NCI-H1092 (cell line): ENCODE data around the gene OTOP2.
A peak's percentile ranks its signal among the peaks of the same experiment; 100 is the strongest.

Experiments
- DNase-seq: peaks from one replicate; lab custom pipeline; 2025; lab: John Stamatoyannopoulos, UW

Gene OTOP2, protein sequence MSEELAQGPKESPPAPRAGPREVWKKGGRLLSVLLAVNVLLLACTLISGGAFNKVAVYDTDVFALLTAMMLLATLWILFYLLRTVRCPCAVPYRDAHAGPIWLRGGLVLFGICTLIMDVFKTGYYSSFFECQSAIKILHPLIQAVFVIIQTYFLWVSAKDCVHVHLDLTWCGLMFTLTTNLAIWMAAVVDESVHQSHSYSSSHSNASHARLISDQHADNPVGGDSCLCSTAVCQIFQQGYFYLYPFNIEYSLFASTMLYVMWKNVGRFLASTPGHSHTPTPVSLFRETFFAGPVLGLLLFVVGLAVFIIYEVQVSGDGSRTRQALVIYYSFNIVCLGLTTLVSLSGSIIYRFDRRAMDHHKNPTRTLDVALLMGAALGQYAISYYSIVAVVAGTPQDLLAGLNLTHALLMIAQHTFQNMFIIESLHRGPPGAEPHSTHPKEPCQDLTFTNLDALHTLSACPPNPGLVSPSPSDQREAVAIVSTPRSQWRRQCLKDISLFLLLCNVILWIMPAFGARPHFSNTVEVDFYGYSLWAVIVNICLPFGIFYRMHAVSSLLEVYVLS

DNA sequence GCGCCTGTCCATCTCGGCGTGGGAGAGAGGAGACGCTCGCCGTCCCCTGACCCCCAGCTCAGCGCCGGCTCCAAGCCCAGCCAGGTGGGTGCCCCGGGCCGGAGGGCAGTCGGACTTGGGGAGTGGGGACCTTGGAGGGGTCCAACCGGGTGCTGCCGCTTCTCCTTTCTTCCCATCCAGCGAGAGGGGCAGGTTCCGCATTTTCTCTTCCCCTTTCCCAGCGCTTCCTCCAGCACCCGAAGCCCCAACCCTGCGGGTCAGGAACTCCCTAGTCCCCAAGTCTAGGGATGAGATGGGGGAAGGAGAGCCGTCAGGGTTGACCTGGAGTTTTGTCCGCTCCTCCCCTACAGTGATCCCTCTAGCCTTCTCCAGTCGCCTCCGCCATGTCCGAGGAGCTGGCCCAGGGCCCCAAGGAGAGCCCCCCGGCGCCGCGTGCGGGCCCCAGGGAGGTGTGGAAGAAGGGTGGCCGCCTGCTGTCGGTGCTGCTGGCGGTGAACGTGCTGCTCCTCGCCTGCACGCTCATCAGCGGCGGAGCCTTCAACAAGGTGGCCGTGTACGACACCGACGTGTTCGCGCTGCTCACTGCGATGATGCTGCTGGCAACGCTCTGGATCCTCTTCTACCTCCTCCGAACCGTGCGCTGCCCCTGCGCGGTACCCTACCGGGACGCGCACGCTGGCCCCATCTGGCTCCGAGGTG, at the start of gene OTOP2:
TSS of gene OTOP2 (plus strand) at position 24 of the 699 bp plus-strand sequence. CDS start at position 384, 360 bp downstream.
- no peak for DNase-seq

- DNase-seq, result no peak
Measured at GRCh38 chr17:74874615-74875037, 49.4 kb upstream of the OTOP2 start.

- peak; percentile 18 for DNase-seq
Measured at GRCh38 chr17:74875155-74875976, 48.7 kb upstream of the OTOP2 start.

DNA sequence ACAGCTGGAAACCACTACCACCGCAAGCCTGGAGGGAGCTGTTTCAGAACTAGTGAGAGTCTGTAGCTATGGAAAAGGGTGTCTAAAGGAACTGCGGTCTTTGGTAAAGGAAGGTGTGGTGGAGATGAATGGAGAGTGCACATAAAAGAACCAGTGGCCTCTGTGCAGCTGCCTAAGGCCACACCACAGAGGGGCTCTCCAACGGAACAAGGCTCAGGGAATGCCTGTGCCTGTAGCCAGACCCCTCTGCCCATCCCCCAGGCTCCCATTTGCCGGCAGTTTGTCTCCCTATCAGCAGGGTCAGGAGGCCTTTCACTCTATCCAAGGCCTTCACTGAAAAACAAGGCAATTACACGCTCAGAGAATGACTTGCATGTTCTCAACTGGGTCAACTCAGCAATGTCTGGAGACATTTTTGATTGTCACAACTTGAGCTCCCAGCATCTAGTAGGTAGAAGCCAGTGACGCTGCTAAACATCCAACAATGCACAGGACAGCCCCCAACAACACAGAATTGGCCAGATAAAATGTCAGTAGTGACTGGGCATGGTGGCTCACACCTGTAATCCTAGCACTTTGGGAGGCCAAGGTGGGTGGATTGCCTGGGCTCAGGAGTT, 48.0 kb upstream of the OTOP2 start:
- no peak for DNase-seq

- no peak for DNase-seq
Measured at GRCh38 chr17:74877592-74878548, 46.2 kb upstream of the OTOP2 start.

DNA sequence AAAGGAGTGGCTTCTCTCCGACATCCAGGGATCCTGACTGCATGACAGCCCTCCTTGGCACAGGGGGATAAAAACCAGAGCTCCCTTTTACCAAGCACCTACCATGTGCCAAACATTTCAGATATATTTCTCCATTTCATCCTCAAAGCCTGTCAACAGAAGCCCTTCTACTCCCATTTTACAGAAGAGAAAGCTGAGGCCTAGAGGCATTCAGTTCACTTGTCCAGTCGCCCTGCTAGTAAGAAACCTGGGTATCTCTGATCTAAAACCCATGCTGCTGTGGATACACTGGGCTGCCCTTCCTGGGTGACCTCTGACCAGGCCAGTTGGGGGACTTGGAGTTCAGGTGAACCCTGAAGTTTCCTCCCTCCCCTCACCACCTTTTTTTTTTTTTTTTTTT, 45.4 kb upstream of the OTOP2 start:
- no peak for DNase-seq

DNA sequence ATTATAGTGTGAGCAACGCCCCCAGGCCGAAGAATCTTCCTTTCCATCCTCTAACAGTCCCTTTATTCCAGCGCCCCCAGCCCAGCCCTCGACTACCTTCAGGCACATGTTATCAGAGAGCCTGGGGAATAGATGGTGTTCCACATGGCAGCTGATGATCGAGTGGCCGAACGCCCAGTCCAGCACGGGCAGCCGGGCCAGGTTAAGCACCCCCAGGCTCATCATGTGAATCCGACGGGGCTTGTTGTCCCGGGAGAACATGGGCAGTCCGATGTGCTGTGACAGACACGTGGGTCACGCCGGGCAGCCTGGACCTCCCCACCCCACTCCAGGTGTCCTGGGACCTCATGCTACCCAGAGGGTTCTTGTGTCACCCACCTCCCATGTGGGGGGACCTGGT, 44.8 kb upstream of the OTOP2 start:
- DNase-seq, result no peak

DNA sequence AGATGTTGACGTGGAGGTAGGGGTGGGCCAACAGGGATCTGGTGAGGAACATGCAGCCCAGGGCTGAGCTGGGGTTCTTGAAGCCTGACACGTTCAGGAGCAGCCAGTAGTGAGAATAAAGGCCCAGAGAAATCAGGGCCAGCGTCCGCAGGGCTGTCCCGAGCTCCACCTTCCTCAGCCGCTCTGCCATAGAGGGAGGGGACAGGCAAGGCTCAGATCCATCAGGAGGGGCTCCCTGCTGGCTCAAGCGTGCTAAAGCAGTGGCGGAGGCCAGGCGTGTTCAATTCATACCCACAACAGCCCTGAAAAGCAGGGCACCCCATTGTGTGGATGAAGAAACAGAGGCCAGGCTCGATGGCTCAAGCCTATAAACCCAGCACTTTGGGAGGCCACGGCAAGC, 43.0 kb upstream of the OTOP2 start:
- DNase-seq, result no peak

DNA sequence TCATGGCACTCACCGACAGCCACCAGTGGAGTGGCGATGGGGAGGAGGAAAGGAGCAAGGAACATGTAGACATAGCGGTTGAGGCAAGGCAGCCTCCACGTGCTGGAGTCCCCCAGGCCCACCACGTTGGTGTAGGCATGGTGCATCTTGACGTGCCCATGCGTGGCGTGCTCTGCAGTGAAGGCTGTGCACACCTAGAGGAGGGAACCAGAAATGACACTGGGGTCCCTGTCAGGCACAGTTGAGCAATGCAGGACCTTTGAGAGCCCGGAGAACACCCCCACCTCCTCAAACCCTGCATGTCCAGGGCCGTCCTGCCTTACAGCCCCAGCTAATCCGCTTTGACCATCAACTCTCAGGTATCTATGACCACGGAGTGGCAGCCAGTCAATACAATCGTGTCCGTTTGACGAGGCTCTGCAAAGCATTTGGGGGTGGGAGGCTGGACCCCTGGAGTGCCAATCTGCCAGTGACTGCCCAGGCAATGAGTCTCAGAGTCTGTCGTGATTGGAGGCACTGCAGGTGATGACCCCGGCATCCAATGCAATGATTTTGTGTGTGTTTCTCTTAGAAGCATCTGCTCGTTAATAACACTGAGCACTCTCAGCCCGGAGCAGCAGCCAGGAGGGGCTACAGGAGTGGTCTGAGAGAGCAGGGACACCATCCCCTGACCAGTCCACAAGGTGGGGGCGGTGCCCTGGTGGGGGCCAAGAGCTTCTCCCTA, 41.4 kb upstream of the OTOP2 start:
- no peak for DNase-seq

DNA sequence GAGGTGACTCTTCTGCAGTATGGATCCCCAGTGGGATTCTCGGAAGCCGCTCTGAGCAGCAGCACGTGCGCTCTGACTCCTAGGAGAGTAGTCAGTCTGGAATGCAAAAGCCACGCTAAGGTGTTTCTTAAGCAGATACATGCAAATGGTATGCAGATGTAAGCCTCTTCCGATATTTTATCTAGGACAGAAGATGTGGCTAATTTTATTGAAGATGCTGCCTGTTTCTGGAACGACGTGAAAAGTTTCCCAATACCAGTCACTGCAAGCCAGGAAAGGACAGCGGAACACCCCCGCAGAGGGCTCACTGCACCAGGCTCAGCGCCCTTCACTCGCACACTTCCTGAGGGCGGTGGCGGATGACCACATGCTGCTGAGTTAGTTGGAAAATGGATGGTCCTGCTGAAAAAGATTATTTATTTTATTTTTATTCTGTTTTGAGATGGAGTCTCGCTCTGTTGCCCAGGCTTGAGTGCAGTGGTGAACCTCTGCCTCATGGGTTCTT, 40.8 kb upstream of the OTOP2 start:
- DNase-seq, result no peak

GRCh38 chr17:74888469-74888868, 35.6 kb upstream of the OTOP2 start:
- no peak for DNase-seq

DNA sequence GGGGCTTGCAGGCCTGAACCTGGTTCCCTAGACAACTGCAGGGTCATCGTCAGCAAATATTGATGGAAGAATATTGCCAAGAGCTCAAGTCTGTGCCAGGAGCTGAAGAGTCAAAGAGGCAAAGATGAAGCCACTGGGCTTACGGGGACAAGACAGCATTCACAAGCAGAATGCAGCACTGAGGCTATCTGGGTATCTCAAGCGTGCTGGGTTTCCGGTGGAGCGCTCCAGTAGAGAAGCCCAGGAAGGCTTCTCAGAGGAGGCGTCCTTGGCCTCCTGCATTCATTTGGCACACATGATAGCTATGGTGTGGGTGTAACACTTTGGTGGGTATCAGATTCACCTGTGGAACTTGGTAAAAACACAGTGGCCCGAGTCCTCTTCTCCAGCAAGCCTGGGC, 33.5 kb upstream of the OTOP2 start:
- DNase-seq, result no peak

GRCh38 chr17:74892013-74892841, 31.8 kb upstream of the OTOP2 start:
- no peak for DNase-seq

DNA sequence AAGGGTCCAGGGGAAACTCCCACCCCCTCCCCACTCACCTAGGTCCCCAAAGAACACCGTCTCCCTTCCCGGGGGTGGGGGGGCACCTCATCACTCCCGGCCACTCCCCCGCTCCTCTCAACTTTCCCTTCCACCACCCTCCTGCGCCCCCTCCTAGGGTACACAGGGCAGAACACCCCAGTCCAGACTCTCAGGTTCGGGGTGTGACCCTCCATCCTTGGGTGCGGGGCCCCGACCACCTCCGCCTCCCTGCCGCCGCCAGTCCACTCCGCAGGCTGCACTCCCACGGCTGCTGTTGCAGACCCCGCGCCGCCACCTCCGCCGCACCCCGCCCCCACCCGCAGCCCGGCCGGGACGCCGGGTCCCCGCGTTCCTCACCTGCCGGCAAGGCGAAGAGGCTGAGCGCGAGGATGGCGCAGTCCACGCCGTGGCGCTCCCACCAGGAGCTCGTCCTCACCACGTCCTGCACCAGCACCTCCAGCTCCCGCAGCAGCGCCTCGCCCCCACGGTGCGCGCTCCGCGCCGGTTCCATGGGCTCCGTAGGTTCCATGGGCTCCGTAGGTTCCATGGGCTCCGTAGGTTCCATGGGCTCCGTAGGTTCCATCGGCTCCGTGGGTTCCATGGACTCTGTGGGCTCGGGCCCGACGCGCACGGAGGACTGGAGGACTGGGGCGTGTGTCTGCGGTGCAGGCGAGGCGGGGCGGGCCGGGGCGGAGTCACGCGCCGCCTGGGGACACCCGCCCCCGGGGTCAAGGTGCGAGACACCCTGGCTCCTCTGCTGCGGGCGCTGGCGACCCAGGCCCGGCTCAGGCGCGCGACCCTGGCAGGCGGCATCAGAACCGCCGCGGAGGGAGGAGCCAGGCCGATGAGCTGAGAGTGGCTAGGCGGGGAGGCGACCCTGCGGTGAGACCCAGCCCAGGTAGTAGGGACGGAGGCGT, 30.8 kb upstream of the OTOP2 start, which contains the start of gene FADS6:
TSS of gene FADS6 (minus strand) at position 660 of the 938 bp plus-strand sequence. CDS start at position 622, 38 bp downstream.
- no peak for DNase-seq

GRCh38 chr17:74893936-74894671, 30.0 kb upstream of the OTOP2 start:
- DNase-seq, result no peak

DNA sequence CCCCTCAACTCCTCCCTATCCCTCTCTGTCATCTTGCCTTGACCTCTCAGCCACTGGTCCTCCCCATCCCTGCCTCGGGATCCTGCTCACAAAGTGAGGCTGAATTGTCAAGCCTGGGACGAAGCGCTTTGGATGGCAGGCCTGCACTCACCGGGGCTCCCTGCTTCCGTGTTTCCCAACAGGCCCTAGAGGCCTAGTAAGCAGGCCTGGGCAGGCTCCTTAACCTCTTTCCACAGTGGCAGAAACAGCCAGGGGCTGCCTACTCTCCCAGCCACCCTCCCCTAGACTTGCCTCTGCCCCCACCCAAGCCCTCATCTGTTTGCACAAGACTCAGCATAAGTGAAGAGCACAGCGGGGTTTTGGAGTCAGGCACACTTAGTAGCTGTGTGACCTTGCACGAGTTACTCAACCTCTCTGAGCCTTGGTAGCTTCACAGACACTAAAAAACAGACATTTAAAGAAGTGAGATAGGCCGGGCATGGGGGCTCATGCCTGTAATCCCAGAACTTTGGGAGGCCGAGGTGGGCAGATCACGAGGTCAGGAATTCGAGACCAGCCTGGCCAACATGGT, 25.6 kb upstream of the OTOP2 start:
- no peak for DNase-seq
